ENCODE results near the gene MBD6.

- no peak for TF ChIP-seq CTCF (IDR thresholded peaks at IDR 0.05; ENCODE audit: insufficient read depth, low read depth, low read length)
- no peak for TF ChIP-seq EZH2 (IDR thresholded peaks at IDR 0.05; ENCODE audit: insufficient read depth, low read length)
Observed at GRCh38 chr12:57535764-57536596, 13.4 kb downstream of the MBD6 start.
